OCI-LY3 (cell line): ENCODE data around the gene NKX2-3.

ENCODE experiments used
- H2AFZ ChIP-seq: fragments of 200-600, 300-600 bp; shearing (Covaris generic); 2 replicates; pipeline ENCODE4 v1.6.0; 2014; ENCODE audit warnings: antibody characterized with exemption, low read depth, low read length
- H3K27ac ChIP-seq: fragments of 200-600, 300-600 bp; sonication (generic); 2 replicates; pipeline ENCODE4 v1.5.1; 2014; ENCODE audit warnings: mild to moderate bottlenecking, low read length, moderate library complexity, mixed read lengths
- H3K27me3 ChIP-seq: fragments of 200-600, 300-600 bp; sonication (generic); 2 replicates; pipeline ENCODE4 v1.6.1; 2014; ENCODE audit warnings: low read depth, low read length, mixed read lengths
- H3K36me3 ChIP-seq: fragments of 200-600, 300-600 bp; sonication (generic); replicated peaks from 2 replicates; pipeline ENCODE3; 2014; ENCODE audit warnings: low read depth, low read length, mixed read lengths
- H3K4me1 ChIP-seq: fragments of 300-600, 200-600 bp; sonication (generic); 2 replicates; pipeline ENCODE4 v1.6.1; 2014; ENCODE audit warnings: low read length, mixed read lengths
- H3K4me2 ChIP-seq: fragments of 200-600, 300-600 bp; sonication (generic); 2 replicates; pipeline ENCODE4 v1.6.1; 2014; ENCODE audit warnings: low read length, mixed read lengths
- H3K4me3 ChIP-seq: fragments of 300-600, 200-600 bp; sonication (generic); 2 replicates; pipeline ENCODE4 v1.5.1; 2014; ENCODE audit warnings: antibody characterized with exemption, mild to moderate bottlenecking, low read length, moderate library complexity
- H3K79me2 ChIP-seq: fragments of 300-600, 200-600 bp; shearing (Covaris generic); 2 replicates; pipeline ENCODE4 v1.6.1; 2014; ENCODE audit warnings: mild to moderate bottlenecking, low read length, mixed read lengths
- H3K9ac ChIP-seq: fragments of 300-600, 200-600 bp; shearing (Covaris generic); 2 replicates; pipeline ENCODE4 v1.6.0; 2014; ENCODE audit warnings: mild to moderate bottlenecking, low read length, moderate library complexity
- H3K9me3 ChIP-seq: fragments of 200-600, 300-600 bp; shearing (Covaris generic); 2 replicates; pipeline ENCODE4 v1.6.1; 2014; ENCODE audit warnings: low read length, mixed read lengths; ENCODE audit not compliant: insufficient read depth
- H4K20me1 ChIP-seq: fragments of 200-600, 300-600 bp; sonication (generic); 2 replicates; pipeline ENCODE4 v1.6.1; 2016; ENCODE audit warnings: low read length, mixed read lengths; ENCODE audit not compliant: insufficient read depth
- CTCF ChIP-seq: fragments of 200-600, 300-600 bp; sonication (generic); IDR thresholded peaks from 2 replicates; pipeline ENCODE4 v1.5.1; 2014; ENCODE audit warnings: antibody characterized with exemption, low read length, low read depth
- EZH2phosphoT487 ChIP-seq: fragments of 200-600 bp; shearing (Covaris generic); IDR thresholded peaks from 2 replicates; pipeline ENCODE4 v1.6.1; 2018; ENCODE audit warnings: antibody characterized with exemption, mixed run types, low read depth

The NKX2-3 gene

GRCh38 chr10:99521765-99522469 is 10.8 kb upstream of the NKX2-3 start:
- Histone ChIP-seq H3K36me3 (no peaks in the 10 kb centered on the region), H3K79me2 (no peaks in the 10 kb centered on the region), H3K27ac (no peak overlapping the region), H3K9me3 (no peaks in the 10 kb centered on the region), H3K4me2 (no peak overlapping the region), H2AFZ (no peak overlapping the region), H4K20me1 (no peaks in the 10 kb centered on the region), H3K27me3 (no peaks in the 10 kb centered on the region), H3K4me3 (no peak overlapping the region), H3K9ac (no peak overlapping the region), H3K4me1 (no peaks in the 10 kb centered on the region)
- TF ChIP-seq CTCF (no peak), EZH2phosphoT487 (no peak)

- Histone ChIP-seq H2AFZ (no peak overlapping the region), H3K36me3 (no peaks in the 10 kb centered on the region), H3K4me3 (no peak overlapping the region), H3K27me3 (no peaks in the 10 kb centered on the region), H4K20me1 (no peaks in the 10 kb centered on the region), H3K4me2 (no peak overlapping the region), H3K79me2 (no peaks in the 10 kb centered on the region), H3K27ac (no peak overlapping the region), H3K4me1 (no peaks in the 10 kb centered on the region), H3K9me3 (no peaks in the 10 kb centered on the region), H3K9ac (no peak overlapping the region)
- no peak for TF ChIP-seq EZH2phosphoT487
- TF ChIP-seq CTCF: no peak
These were observed 10.1 kb upstream of the NKX2-3 start for GRCh38 chr10:99522470-99523250.

- Histone ChIP-seq H3K4me2 (no peak overlapping the region), H2AFZ (no peak overlapping the region), H3K27ac (no peak overlapping the region), H3K36me3 (no peaks in the 10 kb centered on the region), H4K20me1 (no peaks in the 10 kb centered on the region), H3K9ac (no peak overlapping the region), H3K9me3 (no peaks in the 10 kb centered on the region), H3K4me3 (no peak overlapping the region), H3K27me3 (no peaks in the 10 kb centered on the region), H3K4me1 (no peaks in the 10 kb centered on the region), H3K79me2 (no peaks in the 10 kb centered on the region)
- no peak for TF ChIP-seq CTCF
These were observed 9.4 kb upstream of the NKX2-3 start for GRCh38 chr10:99523251-99523773.

GRCh38 chr10:99524050-99524666 is 8.6 kb upstream of the NKX2-3 start:
- H3K27me3 ChIP-seq: no peaks in the 10 kb centered on the region
- H3K36me3 ChIP-seq: no peaks in the 10 kb centered on the region
- TF ChIP-seq CTCF (no peak), EZH2phosphoT487 (no peak)
- no peak overlapping the region for H3K4me3 ChIP-seq
- no peaks in the 10 kb centered on the region for H3K4me1 ChIP-seq
- no peak overlapping the region for H2AFZ ChIP-seq
- no peak overlapping the region for H3K27ac ChIP-seq
- H3K4me2 ChIP-seq: no peak overlapping the region
- no peaks in the 10 kb centered on the region for H3K79me2 ChIP-seq
- H4K20me1 ChIP-seq: no peaks in the 10 kb centered on the region
- H3K9ac ChIP-seq: no peak overlapping the region
- H3K9me3 ChIP-seq: no peaks in the 10 kb centered on the region
